ENCODE data around the gene RNF44.

The RNF44 gene

GRCh38 chr5:176536902-176537553, at the start of gene RNF44:
TSS of gene RNF44 (minus strand) at chr5:176537402. CDS start at chr5:176532472, 4,930 bp downstream.
- in situ Hi-C loops (cut with HindIII; ENCODE audit: low sequenced_read_pairs) = loop anchor here (5.0 kb wide), 1 partner anchor 75 kb away; the partner anchor contains the start of gene GPRIN1

GRCh38 chr5:176583076-176583475, 45.9 kb upstream of the RNF44 start:
- in situ Hi-C loops (cut with HindIII; ENCODE audit: low sequenced_read_pairs) = no loop called here

GRCh38 chr5:176581361-176581760, 44.2 kb upstream of the RNF44 start:
- in situ Hi-C loops (cut with HindIII; ENCODE audit: low sequenced_read_pairs) = no loop called here

GRCh38 chr5:176579323-176579722, 42.1 kb upstream of the RNF44 start:
- in situ Hi-C loops (cut with HindIII; ENCODE audit: low sequenced_read_pairs) = no loop called here

- in situ Hi-C loops (cut with HindIII; ENCODE audit: low sequenced_read_pairs) = no loop called here
These were observed 41.2 kb upstream of the RNF44 start for GRCh38 chr5:176578391-176578808.

GRCh38 chr5:176577312-176578176, 40.3 kb upstream of the RNF44 start:
- in situ Hi-C loops (cut with HindIII; ENCODE audit: low sequenced_read_pairs) = no loop called here

- in situ Hi-C loops (cut with HindIII; ENCODE audit: low sequenced_read_pairs) = no loop called here
These were observed 38.6 kb upstream of the RNF44 start for GRCh38 chr5:176575488-176576422.

GRCh38 chr5:176575066-176575465, 37.9 kb upstream of the RNF44 start:
- in situ Hi-C loops (cut with HindIII; ENCODE audit: low sequenced_read_pairs) = no loop called here

GRCh38 chr5:176574297-176574591, 37.0 kb upstream of the RNF44 start:
- in situ Hi-C loops (cut with HindIII; ENCODE audit: low sequenced_read_pairs) = no loop called here

- in situ Hi-C loops (cut with HindIII; ENCODE audit: low sequenced_read_pairs) = no loop called here
These were observed 36.5 kb upstream of the RNF44 start for GRCh38 chr5:176573564-176574296.

- in situ Hi-C loops (cut with HindIII; ENCODE audit: low sequenced_read_pairs) = no loop called here
These were observed 32.8 kb upstream of the RNF44 start for GRCh38 chr5:176570044-176570443.

- in situ Hi-C loops (cut with HindIII; ENCODE audit: low sequenced_read_pairs) = no loop called here
These were observed 31.5 kb upstream of the RNF44 start for GRCh38 chr5:176568657-176569056.

GRCh38 chr5:176565760-176566288, 28.6 kb upstream of the RNF44 start:
- in situ Hi-C loops (cut with HindIII; ENCODE audit: low sequenced_read_pairs) = no loop called here

GRCh38 chr5:176564002-176564401, 26.8 kb upstream of the RNF44 start:
- in situ Hi-C loops (cut with HindIII; ENCODE audit: low sequenced_read_pairs) = no loop called here

- in situ Hi-C loops (cut with HindIII; ENCODE audit: low sequenced_read_pairs) = no loop called here
These were observed 25.0 kb upstream of the RNF44 start for GRCh38 chr5:176562189-176562588.

GRCh38 chr5:176561259-176561658, 24.1 kb upstream of the RNF44 start:
- in situ Hi-C loops (cut with HindIII; ENCODE audit: low sequenced_read_pairs) = no loop called here

GRCh38 chr5:176560364-176560763, 23.2 kb upstream of the RNF44 start:
- in situ Hi-C loops (cut with HindIII; ENCODE audit: low sequenced_read_pairs) = no loop called here

GRCh38 chr5:176559683-176560082, 22.5 kb upstream of the RNF44 start:
- in situ Hi-C loops (cut with HindIII; ENCODE audit: low sequenced_read_pairs) = no loop called here

- in situ Hi-C loops (cut with HindIII; ENCODE audit: low sequenced_read_pairs) = no loop called here
These were observed 20.6 kb upstream of the RNF44 start for GRCh38 chr5:176557846-176558245.
